AG10803 (cell line): Measurements from ENCODE around the gene GIPC1.

Experiments
- DNase-seq: peaks from one replicate; pipeline ENCODE4 v3.0.0; 2010; ENCODE audit warnings: low read depth
- H3K4me3 ChIP-seq: 2 replicates; pipeline ENCODE4 v1.5.1; 2011; ENCODE audit warnings: mild to moderate bottlenecking, low read length, control low read depth
- TF ChIP-seq, protein P1 (sequence below): conservative IDR thresholded peaks from 2 replicates; pipeline ENCODE4 v1.5.1; 2011; ENCODE audit warnings: mild to moderate bottlenecking, low read length, control low read depth, inconsistent platforms

Gene GIPC1

GRCh38 chr19:14437578-14438140, 58.3 kb downstream of the GIPC1 start:
- H3K4me3 ChIP-seq = no peak overlapping the region
- no peak for DNase-seq
- TF ChIP-seq, protein P1, sequence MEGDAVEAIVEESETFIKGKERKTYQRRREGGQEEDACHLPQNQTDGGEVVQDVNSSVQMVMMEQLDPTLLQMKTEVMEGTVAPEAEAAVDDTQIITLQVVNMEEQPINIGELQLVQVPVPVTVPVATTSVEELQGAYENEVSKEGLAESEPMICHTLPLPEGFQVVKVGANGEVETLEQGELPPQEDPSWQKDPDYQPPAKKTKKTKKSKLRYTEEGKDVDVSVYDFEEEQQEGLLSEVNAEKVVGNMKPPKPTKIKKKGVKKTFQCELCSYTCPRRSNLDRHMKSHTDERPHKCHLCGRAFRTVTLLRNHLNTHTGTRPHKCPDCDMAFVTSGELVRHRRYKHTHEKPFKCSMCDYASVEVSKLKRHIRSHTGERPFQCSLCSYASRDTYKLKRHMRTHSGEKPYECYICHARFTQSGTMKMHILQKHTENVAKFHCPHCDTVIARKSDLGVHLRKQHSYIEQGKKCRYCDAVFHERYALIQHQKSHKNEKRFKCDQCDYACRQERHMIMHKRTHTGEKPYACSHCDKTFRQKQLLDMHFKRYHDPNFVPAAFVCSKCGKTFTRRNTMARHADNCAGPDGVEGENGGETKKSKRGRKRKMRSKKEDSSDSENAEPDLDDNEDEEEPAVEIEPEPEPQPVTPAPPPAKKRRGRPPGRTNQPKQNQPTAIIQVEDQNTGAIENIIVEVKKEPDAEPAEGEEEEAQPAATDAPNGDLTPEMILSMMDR = no peak

DNA sequence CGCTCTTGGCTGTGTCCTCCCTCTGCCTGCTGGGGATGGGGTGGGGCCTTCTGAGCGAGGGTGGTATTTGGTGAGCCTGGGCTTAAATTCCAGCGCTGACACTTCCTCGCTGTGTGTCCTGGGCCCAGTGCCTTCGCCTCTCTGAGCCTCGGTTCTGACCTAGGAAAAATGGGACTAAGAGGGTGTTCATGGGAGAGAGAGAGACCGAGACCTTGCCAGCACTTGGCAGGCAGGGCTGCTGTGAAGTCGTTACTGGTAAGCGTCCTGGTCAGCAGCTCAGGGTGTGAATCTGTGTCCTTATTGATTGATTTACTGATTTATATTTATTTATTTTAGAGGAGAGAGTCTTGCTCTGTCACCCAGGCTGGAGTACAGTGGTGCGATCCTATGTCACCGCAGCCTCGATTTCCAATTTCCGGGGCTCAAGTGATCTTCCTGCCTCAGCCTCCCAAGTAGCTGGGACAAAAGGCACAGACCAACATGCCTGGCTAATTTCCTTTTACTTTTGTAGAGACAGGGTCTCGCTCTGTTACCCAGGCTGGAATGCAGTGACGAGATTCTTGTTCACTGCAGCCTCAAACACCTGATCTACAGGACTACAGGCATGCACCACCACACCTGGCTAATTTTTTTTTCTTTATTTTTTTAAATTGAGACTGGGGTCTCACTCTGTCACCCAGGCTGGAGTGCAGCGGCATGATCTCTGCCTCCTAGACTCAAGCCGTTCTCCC, 60.4 kb downstream of the GIPC1 start:
- no peak for DNase-seq
- TF ChIP-seq, protein P1 = no peak
- H3K4me3 ChIP-seq = peak overlapping the region; percentile 76

- peak overlapping the region; percentile 76 for H3K4me3 ChIP-seq
- TF ChIP-seq, protein P1 = no peak
- peak; percentile 77 for DNase-seq
Measured at GRCh38 chr19:14434543-14435319, 61.2 kb downstream of the GIPC1 start.

- DNase-seq = no peak
- TF ChIP-seq, protein P1 = no peak
- peak overlapping the region; percentile 76 for H3K4me3 ChIP-seq
Measured at GRCh38 chr19:14433554-14434501, 62.1 kb downstream of the GIPC1 start.

DNA sequence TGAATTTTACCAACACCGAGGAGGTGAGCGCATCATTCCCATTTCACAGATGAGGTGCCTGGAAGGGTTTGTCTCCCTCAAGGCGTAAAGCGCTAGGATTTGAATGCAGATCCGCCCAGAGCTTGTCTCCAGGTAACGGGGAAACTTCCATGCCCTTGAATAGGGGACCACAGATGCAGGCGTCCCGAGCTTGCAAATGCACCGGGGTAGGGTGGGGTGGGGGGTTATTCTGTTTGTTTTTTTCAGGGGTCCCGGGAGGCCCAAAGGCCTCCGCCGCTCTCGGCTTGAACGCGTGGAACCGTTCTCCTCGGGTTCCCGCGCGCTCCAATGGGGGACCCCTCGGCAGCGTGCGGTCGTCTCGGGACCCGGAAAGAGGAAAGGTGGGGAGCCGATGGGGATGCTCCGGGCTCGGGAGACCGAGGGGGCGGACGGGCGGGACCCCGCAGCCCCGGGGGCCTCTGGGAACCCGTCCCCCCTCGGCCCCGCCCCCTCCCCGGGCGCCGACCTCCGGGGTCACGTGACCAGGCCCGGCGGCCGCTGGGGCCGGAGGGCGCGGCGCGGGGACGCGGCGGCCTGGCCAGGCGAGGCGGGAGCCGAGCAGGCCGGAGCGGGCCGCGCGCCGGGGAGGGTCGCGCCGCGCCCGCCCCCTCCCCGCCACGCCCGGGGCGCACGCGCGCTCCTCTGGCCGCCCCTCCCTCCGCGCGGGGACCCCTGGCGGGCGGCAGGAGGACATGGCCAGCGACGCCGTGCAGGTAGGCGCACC, 63.0 kb downstream of the GIPC1 start, which contains the start of gene PKN1:
Gene PKN1, plus strand, starts transcription at position 516 of the 763 bp plus-strand sequence. Its CDS starts 216 bp downstream, at position 732.
- DNase-seq = peak; percentile 35
- TF ChIP-seq, protein P1 = no peak
- peak within 1 kb of the TSS; percentile 76 for H3K4me3 ChIP-seq

DNA sequence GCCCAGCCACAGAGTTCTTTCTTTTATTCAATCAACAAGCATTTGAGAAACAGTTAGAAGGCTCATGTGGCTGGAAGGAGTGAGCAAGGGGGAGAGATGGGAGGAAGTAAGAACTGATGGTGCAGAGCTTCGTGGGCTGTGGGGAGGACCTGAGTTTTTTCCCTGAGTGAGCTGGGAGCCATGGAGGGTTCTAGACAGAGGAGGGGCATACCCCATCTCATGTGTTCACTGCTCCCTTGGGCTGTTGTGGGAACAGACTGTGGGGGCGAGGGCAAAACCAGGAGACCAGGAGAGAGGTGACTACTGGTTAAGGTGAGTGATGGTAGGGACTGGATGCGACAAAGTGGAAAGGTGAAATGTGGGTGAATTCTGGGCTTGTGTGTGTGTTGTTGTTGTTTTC, 65.2 kb downstream of the GIPC1 start:
- TF ChIP-seq, protein P1 = no peak
- H3K4me3 ChIP-seq = no peak overlapping the region
- DNase-seq = no peak
